ENCODE results near the gene GRID1.

Gene GRID1

DNA sequence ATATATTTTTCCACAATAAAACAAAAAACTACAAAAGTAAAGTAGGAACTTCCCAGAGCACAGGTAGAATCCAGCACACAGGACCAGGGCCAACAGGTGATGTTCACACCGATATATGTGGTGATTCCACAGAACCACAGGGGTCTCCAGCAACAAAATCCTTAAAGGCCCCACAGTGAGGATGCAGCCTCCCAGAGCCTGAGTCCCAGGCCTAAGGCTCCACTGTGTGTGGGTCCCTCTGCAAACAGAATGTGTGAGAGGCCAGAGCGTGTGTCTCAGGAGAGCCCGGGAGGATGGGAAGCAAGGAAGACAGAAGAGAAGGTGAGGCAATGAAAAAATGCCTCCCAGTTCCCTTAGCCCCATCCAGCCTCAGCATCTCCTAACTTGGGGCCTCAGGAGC is 173.9 kb downstream of the GRID1 start:
- TF ChIP-seq GATA3 (IDR thresholded peaks at IDR 0.05; ENCODE audit: low read depth, low read length) (no peak), GATA2 (IDR thresholded peaks at IDR 0.05; ENCODE audit: low read depth, low read length) (no peak)

DNA sequence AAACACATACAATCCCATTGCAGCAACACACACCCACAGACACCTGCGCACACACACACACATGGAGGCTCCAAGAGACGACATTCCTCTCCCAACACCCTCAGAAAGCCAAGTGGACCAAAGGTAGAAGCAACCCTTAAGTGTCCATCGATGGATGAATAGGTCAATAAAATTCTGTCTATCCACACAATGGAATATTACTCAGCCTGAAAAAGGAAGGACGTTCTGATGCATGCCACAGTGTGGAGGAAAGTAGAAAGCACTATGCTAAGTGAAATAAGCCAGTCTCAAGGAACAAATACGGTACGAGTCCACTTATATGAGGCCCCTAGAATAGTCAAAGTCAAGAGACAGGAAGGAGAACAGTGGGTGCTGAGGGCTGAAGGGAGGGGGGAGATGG is 174.4 kb downstream of the GRID1 start:
- no peak for TF ChIP-seq GATA3 (IDR thresholded peaks at IDR 0.05; ENCODE audit: low read depth, low read length)
- no peak for TF ChIP-seq GATA2 (IDR thresholded peaks at IDR 0.05; ENCODE audit: low read depth, low read length)

DNA sequence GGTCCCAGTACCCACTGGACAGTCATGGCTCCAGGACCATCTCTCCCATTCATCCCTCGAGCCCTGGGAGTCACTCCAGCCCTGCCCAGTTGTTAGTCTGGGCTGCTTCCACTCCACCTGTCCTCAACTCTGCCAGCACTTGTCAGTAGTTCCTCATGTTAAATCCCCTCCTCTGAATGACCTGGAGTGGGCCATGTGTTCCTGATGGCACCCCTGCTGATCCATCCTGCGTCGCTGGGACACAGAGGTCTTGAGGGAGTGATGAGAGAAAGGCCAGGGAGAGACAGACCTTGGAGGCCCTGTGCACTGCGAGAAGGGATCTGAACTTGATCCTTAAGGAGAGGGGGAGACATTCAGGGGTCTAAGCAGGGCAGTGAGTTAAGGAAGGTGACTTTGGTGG is 174.9 kb downstream of the GRID1 start:
- TF ChIP-seq GATA2 (IDR thresholded peaks at IDR 0.05; ENCODE audit: low read depth, low read length) (no peak), GATA3 (IDR thresholded peaks at IDR 0.05; ENCODE audit: low read depth, low read length) (no peak)

DNA sequence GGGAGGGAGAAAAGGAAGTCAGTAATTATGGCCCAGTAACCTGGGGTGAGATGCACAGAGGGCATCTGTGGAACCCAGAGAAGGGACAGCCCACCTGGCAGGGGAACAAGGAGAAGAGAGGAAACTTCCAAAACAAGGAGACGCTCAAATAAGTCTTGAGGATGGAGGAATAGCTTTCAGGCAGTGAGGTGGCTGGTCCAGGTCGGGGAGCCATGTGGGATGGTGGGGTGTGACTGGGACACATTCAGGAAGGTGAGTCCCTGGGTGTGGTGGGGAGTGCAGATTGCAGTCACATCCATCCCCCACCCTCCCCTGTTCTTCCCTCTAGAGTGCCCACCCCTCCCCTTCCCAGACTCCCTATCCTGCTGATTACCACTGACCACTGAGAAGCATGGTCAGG is 175.4 kb downstream of the GRID1 start:
- no peak for TF ChIP-seq GATA3 (IDR thresholded peaks at IDR 0.05; ENCODE audit: low read depth, low read length)
- TF ChIP-seq GATA2 (IDR thresholded peaks at IDR 0.05; ENCODE audit: low read depth, low read length), result no peak

DNA sequence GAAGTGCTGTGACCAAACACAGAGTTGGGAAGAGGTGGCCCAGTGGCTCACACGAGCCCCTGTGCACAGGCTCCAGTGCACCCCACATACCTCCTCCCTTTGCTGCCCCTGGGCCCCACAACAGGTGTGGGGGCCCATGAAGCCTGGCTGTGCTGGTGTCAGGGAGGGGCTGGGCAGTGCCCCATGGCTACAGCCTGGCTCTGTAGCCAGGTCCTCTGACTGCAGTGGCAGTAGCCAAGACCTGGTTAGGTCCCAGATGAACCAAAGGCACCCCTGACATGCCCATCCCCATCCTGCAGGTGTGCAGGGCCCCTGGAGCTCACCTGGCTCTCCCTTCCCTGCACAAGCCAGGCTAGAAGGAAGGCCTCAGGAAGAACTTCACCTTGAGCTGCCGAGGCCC is 176.3 kb downstream of the GRID1 start:
- TF ChIP-seq GATA2 (IDR thresholded peaks at IDR 0.05; ENCODE audit: low read depth, low read length) (no peak), GATA3 (IDR thresholded peaks at IDR 0.05; ENCODE audit: low read depth, low read length) (no peak)

DNA sequence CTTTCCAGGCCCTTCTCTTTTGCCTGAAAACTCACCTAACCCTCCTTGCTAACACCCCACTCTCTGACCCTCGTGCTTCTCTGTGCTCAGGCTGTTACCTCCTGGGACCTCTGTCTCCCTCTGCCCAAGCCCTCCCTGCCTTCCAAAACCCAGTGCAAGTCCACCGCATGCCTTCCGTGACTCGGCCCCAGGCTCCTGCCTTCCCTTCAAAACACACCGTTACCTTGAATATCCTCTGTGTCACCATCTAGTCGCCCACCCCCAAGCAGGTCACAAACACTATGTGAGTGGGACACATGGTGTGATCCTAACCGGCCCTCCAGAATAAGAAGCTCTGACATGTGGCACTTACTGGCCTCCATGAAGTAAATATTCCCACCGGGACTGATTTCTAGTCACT is 176.7 kb downstream of the GRID1 start:
- TF ChIP-seq GATA2 (IDR thresholded peaks at IDR 0.05; ENCODE audit: low read depth, low read length), result no peak
- TF ChIP-seq GATA3 (IDR thresholded peaks at IDR 0.05; ENCODE audit: low read depth, low read length), result no peak

DNA sequence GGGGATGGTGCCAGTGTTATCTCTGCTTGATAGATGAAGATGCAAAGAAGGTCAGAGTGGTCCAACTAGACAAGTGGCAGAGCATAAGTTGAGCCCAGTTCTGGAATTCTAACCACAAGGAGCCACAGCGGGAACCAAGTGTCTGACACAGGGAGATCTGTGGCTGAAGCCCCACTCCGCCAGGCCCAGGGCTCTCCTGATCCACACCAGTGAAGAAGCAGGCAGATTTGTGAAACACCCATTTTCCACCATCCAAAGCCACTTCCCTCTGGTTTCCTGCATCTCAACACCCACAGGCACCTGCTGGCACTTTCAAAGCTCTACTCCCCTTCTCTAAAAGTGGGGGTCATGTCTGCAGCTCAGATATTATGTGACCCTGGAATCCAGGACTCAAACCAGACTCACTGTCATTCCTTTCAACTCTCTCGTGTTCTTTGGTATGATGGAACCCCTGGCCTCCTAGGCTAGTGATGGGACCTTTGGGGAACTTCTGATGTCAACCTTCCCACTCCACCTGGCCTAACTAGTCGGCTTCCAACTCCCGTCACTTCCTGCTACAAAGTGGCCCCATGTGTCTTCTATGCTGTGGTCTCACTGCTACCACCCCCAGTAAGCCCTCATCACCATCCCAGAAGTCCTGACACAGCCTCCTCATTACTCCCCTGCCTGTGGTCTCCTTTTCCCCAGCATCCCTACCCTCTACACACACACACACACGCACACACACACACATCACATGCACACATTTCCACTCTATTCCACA is 177.6 kb downstream of the GRID1 start:
- no peak for TF ChIP-seq GATA2 (IDR thresholded peaks at IDR 0.05; ENCODE audit: low read depth, low read length)
- TF ChIP-seq GATA3 (IDR thresholded peaks at IDR 0.05; ENCODE audit: low read depth, low read length), result no peak

DNA sequence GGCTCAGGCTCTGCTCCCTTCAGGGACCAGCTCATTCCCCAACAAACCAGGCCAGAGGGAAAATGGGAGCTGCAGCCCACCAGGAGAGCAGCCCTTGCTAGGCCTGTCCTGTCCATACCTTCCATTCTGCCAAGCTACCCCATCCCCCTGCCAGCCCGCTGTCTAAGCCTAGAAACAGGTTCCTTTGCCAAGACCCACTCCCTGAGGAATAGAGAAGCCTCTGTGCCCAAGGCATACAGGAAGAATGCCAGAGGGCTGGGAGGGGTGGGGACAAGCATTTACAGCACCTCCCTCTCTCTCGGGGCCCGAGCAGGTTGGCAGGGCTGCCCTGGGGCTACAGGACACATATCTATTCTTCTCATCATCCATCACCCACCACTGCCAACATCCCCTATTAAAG is 178.3 kb downstream of the GRID1 start:
- no peak for TF ChIP-seq GATA2 (IDR thresholded peaks at IDR 0.05; ENCODE audit: low read depth, low read length)
- TF ChIP-seq GATA3 (IDR thresholded peaks at IDR 0.05; ENCODE audit: low read depth, low read length), result no peak

DNA sequence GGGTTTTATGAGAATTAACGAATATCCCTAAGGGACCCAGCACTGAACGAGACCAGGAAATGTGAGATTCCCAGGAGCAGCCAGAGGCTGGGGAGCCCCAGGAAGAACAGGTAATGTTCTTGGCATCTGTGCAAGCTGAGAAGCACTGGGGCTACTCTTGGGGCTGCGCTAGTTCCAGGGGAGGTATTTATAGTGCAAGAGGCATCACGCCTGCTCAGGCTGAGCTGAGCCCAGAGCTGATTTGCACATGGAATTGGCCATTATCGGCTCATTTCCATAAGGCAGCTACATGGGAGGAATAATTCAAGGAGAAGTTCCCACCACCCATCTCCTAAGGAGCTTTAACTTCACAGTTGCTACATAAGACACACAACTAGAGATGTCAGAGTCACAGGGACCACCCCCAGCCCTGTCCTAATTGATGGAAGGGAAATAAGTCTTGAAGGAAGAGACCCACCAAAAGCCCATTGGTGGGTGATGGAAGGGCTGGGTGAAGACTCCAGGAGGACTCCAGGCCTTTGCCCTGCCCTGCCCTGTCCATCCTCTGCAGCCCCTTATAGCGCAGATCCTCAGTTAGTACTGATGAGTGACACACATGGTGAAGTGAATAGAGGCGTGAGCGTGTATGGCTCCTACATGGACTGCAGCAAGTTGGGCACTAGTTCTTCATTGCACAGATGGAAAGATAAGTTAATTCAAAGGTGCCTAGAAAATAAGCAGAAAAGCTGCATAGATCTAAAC is 178.9 kb downstream of the GRID1 start:
- TF ChIP-seq GATA2 (IDR thresholded peaks at IDR 0.05; ENCODE audit: low read depth, low read length), result no peak
- TF ChIP-seq GATA3 (IDR thresholded peaks at IDR 0.05; ENCODE audit: low read depth, low read length), result no peak

DNA sequence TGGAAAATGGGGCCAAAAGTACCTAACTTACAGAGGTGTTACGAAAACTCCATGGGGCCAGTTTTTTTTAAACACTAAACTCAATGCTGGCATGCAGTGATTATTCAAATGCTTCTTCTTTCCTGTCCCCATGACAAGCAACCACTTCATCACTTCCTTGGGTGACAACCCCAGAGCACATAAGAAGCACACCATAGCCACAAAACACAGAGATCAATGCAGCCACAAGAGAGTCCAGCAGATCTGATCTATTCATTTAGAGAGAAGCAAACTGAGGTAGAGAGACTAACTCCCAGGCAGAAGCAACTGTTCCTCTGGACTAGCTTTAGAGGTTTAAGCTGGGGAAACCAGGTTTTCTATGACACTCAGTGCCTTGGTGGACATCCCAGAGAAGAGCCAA is 180.0 kb downstream of the GRID1 start:
- TF ChIP-seq GATA3 (IDR thresholded peaks at IDR 0.05; ENCODE audit: low read depth, low read length) (no peak), GATA2 (IDR thresholded peaks at IDR 0.05; ENCODE audit: low read depth, low read length) (no peak)

DNA sequence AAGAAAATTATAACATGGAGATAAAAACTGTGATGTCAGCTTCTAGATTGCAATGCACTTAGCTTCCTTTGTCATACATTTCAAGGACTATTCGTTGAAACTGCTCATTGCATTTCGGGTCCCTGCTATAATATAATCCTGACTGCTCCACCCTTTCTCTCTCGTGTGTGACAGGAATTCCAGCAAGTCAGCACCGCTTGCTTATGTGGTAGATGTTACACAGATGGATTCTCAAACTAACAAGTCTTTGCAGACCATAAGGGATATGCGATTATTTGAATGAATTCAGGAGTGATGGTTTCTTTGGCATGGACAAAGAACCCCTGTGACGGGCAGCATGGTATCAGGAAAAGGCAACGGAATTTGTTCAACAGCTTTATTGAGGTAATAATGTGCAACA is 184.0 kb downstream of the GRID1 start:
- TF ChIP-seq GATA3 (IDR thresholded peaks at IDR 0.05; ENCODE audit: low read depth, low read length), result no peak
- TF ChIP-seq GATA2 (IDR thresholded peaks at IDR 0.05; ENCODE audit: low read depth, low read length), result peak; percentile 2; the same call in 1 of the 2 replicates

DNA sequence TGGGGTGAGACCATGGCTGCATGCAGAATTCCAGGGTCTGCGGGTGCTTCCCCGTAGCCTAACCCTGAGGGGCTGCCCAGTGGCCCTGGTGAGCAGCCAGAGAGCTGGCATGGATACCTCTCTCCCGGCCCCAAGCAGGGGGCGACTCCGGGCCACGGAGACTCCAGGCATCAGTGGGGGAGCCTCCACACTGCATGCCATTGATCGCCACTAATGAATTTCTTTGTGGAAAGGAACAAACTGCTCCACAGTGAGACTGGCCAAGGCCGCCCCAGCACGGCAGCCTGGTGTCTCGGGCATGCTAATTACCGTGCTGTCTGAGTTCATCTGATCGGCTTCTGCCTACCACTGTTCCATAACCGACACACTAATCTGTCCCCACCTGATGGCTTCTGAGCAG is 184.4 kb downstream of the GRID1 start:
- TF ChIP-seq GATA2 (IDR thresholded peaks at IDR 0.05; ENCODE audit: low read depth, low read length) (0 out of 2 replicates have a peak, but pooled peaks have one; percentile 29), GATA3 (IDR thresholded peaks at IDR 0.05; ENCODE audit: low read depth, low read length) (no peak)

DNA sequence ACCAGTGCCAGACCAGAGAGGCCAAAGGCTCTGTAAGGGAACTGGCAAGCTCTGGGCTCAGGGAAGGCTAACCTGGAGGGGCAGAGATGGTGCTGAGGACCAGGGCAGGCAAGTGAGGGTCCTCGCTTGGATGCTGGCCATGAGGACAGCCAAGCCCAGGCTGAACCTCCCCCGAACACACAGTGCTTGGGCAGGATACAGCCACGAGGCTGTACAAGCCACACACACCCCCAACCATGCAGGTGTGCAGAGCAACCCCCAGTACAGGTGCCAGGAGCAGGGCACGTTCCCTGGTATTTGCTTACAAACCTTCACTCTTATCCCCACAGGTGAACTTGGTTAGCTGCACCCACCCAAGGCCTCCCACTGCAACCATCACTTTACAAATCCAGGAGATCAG is 185.7 kb downstream of the GRID1 start:
- no peak for TF ChIP-seq GATA3 (IDR thresholded peaks at IDR 0.05; ENCODE audit: low read depth, low read length)
- no peak for TF ChIP-seq GATA2 (IDR thresholded peaks at IDR 0.05; ENCODE audit: low read depth, low read length)

DNA sequence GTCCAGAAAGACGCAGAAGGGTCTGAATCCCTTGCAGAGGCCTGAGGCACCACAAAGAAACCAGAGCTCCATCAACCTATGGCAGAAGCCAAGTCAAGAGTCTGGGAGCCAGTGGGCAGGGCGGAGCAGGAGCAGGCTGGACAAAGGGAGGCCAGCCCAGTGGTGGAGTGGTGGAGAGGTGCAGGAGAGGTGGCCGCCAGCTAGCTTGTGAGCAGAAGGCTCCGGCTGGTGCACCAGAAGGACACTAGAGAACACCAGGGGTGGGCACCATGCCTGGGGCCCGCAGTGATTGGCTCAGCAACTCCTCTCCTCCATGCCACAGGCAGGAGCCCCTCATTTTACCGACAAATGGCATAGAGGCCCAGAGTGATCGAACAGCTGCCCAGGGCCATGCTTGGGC is 186.6 kb downstream of the GRID1 start:
- TF ChIP-seq GATA2 (IDR thresholded peaks at IDR 0.05; ENCODE audit: low read depth, low read length) (no peak), GATA3 (IDR thresholded peaks at IDR 0.05; ENCODE audit: low read depth, low read length) (no peak)

DNA sequence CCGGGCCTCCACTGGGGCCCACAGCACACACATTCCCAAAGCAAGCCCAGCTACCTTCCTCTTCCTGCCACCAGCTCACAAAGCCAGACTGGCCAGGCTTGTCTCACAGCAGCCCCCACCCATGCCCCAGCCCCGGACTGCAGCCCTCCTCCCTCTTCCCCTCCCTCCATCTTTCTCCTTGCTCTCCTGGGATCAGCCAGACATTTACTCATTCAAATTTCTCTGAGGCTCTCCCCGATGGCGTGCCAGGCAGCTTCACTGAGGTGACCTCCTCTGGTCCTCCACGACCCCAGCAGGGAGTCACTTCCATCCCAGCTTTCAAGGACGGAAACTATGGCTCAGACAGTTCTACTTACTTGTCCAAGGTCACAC is 187.5 kb downstream of the GRID1 start:
- no peak for TF ChIP-seq GATA3 (IDR thresholded peaks at IDR 0.05; ENCODE audit: low read depth, low read length)
- TF ChIP-seq GATA2 (IDR thresholded peaks at IDR 0.05; ENCODE audit: low read depth, low read length), result no peak

Measured in SH-SY5Y (cell line).